Measurements from ENCODE around the gene PTCD2. TPM values are rescaled to one million over a fixed set of nuclear protein-coding genes. Genes with fewer than 3 reads are reported as not detected.

PTCD2 gene
- total RNA-seq, 4 donors from 2014 or later: 3.5 to 7.1 (median 5.8) TPM

DNA sequence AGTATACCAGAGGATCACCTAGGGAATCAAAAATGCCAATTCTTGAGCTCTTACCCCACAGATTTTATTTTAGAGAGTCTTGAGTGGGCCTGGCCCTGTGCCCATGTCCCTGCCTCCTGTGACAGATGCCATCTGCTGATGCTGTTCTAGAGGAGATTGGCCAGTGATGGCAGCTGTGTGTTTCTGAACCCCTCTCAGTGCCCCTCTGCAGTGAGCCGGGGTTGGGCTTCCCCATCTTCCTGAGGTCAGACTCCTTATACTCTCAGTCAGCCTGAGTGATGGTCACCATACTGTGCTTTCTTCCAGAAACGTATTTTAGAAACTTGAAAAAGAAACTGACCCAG lies 6.1 kb downstream of the PTCD2 start:
- Histone ChIP-seq H3K27ac (replicated peaks in 1 of 4) (no peak overlapping the region), H3K36me3 (peaks cover 10 to 73% (median 34%) of the 10 kb centered on the region in 4 donors), H3K9me3 (no peaks in the 10 kb centered on the region), H3K4me3 (no peak overlapping the region), H3K27me3 (no peaks in the 10 kb centered on the region), H3K4me1 (peaks cover 1 to 9% (median 3%) of the 10 kb centered on the region in 4 donors)
- intact Hi-C loops (cut with DNase I): no loop called here
- TF ChIP-seq POLR2AphosphoS5 (IDR thresholded peaks at IDR 0.05) (no peak), EP300 (IDR thresholded peaks at IDR 0.05) (no peak), POLR2A (IDR thresholded peaks at IDR 0.05; ENCODE audit: low read depth) (no peak)
- TF ChIP-seq, protein P1, sequence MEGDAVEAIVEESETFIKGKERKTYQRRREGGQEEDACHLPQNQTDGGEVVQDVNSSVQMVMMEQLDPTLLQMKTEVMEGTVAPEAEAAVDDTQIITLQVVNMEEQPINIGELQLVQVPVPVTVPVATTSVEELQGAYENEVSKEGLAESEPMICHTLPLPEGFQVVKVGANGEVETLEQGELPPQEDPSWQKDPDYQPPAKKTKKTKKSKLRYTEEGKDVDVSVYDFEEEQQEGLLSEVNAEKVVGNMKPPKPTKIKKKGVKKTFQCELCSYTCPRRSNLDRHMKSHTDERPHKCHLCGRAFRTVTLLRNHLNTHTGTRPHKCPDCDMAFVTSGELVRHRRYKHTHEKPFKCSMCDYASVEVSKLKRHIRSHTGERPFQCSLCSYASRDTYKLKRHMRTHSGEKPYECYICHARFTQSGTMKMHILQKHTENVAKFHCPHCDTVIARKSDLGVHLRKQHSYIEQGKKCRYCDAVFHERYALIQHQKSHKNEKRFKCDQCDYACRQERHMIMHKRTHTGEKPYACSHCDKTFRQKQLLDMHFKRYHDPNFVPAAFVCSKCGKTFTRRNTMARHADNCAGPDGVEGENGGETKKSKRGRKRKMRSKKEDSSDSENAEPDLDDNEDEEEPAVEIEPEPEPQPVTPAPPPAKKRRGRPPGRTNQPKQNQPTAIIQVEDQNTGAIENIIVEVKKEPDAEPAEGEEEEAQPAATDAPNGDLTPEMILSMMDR (IDR thresholded peaks at IDR 0.05): no peak
- no peak for DNase-seq (ENCODE audit: extremely low spot score)
- 75% methylated on average over 2 of the region's 2 CpGs for WGBS

DNA sequence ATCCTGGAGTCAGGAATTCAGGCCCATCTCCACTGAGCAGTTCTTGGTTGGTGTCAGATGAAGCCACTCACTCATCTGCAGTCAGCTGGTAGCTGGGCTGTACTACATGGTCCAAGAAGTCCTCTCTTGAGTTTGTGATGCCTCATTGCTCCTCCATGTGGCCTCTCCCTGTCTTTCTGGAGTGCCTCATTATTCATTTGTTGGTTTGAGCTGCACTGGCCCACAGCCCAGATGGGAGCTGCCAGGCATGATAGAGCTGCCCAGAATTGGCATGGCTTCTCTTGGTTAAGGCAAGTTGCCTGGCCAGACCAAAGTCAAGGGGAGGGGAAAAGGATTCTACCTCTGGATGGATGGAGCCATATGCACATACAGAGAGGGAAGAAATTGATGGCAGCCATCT lies 8.0 kb downstream of the PTCD2 start:
- no peak overlapping the region for H3K27ac ChIP-seq (replicated peaks in 1 of 4)
- no peak overlapping the region for H3K4me3 ChIP-seq
- H3K36me3 ChIP-seq: peaks cover 10 to 77% (median 43%) of the 10 kb centered on the region in 4 donors
- H3K4me1 ChIP-seq: peaks cover 0 to 9% (median 1%) of the 10 kb centered on the region in 4 donors
- no peak for DNase-seq (ENCODE audit: extremely low spot score)
- intact Hi-C loops (cut with DNase I): no loop called here
- no peak for TF ChIP-seq POLR2AphosphoS5 (IDR thresholded peaks at IDR 0.05)
- TF ChIP-seq EP300 (IDR thresholded peaks at IDR 0.05): no peak
- TF ChIP-seq, protein P1 (IDR thresholded peaks at IDR 0.05): no peak
- TF ChIP-seq POLR2A (IDR thresholded peaks at IDR 0.05; ENCODE audit: low read depth): no peak
- H3K9me3 ChIP-seq: no peaks in the 10 kb centered on the region
- H3K27me3 ChIP-seq: no peaks in the 10 kb centered on the region

DNA sequence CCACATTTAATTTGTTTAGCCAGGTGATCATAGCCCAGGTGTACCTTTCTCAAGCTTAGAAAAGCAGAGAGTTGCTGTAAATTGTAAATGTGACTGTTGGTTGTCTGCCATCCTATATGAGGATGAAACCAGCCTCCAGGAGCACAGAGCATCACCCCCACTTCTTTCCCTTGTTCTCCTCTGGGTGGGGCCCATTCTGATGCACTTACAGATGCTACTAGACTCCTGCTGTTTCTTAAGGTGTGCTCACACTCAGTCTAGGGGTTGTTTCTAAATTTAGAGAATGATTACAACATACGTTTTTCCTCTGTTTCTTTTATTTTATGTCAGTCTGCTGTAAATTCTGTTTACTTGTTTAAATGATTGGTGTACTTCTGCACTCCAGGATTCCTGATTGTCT lies 10.5 kb downstream of the PTCD2 start:
- Histone ChIP-seq H3K36me3 (peaks cover 6 to 64% (median 36%) of the 10 kb centered on the region in 4 donors), H3K9me3 (no peaks in the 10 kb centered on the region), H3K4me1 (peaks cover 0 to 9% (median 1%) of the 10 kb centered on the region in 4 donors), H3K27ac (replicated peaks in 1 of 4) (no peak overlapping the region), H3K27me3 (no peaks in the 10 kb centered on the region), H3K4me3 (no peak overlapping the region)
- intact Hi-C loops (cut with DNase I): no loop called here
- WGBS: 70% methylated on average over 1 of the region's 1 CpG
- TF ChIP-seq, protein P1 (IDR thresholded peaks at IDR 0.05): no peak
- TF ChIP-seq POLR2A (IDR thresholded peaks at IDR 0.05; ENCODE audit: low read depth) (no peak), EP300 (IDR thresholded peaks at IDR 0.05) (no peak), POLR2AphosphoS5 (IDR thresholded peaks at IDR 0.05) (no peak)
- DNase-seq (ENCODE audit: extremely low spot score): no peak

DNA sequence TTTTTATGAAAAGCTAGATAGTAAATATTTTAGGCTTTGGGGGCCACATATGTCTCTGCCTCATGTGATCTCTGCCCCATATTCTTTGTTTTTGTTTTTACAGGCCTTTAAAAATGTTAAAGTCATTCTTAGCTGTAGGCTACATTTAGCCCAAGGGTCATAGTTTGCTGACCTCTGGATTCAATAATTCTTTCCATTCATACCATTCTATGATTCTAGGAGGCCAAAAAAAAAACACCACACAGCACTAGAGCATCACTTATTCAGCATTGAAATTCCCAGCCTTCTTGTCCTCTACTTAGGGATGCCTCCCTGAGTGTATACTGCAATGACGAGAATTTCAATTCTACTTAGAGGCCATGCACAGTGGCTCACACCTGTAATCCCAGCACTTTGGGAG lies 17.0 kb downstream of the PTCD2 start:
- peaks cover 0 to 63% (median 35%) of the 10 kb centered on the region in 4 donors for H3K36me3 ChIP-seq
- no peak overlapping the region for H3K4me3 ChIP-seq
- H3K9me3 ChIP-seq: no peaks in the 10 kb centered on the region
- WGBS: 78% methylated on average over 1 of the region's 1 CpG
- TF ChIP-seq POLR2AphosphoS5 (IDR thresholded peaks at IDR 0.05): no peak
- TF ChIP-seq POLR2A (IDR thresholded peaks at IDR 0.05; ENCODE audit: low read depth): no peak
- TF ChIP-seq, protein P1 (IDR thresholded peaks at IDR 0.05): no peak
- TF ChIP-seq EP300 (IDR thresholded peaks at IDR 0.05): no peak
- intact Hi-C loops (cut with DNase I): no loop called here
- peak overlapping the region in 3 of 4 donors; percentile 21 to 50 (median 24) for H3K27ac ChIP-seq (replicated peaks in 1 of 4)
- H3K27me3 ChIP-seq: no peaks in the 10 kb centered on the region
- DNase-seq (ENCODE audit: extremely low spot score): no peak
- no peaks in the 10 kb centered on the region for H3K4me1 ChIP-seq

- Histone ChIP-seq H3K27ac (replicated peaks in 1 of 4) (peak overlapping the region in 1 of 4 donors; percentile 30), H3K4me3 (no peak overlapping the region), H3K9me3 (no peaks in the 10 kb centered on the region), H3K4me1 (no peaks in the 10 kb centered on the region), H3K36me3 (peaks cover 0 to 68% (median 34%) of the 10 kb centered on the region in 4 donors), H3K27me3 (no peaks in the 10 kb centered on the region)
- intact Hi-C loops (cut with DNase I): no loop called here
- 85% methylated on average over 4 of the region's 4 CpGs for WGBS
- TF ChIP-seq EP300 (IDR thresholded peaks at IDR 0.05) (no peak), POLR2A (IDR thresholded peaks at IDR 0.05; ENCODE audit: low read depth) (no peak), POLR2AphosphoS5 (IDR thresholded peaks at IDR 0.05) (no peak)
- TF ChIP-seq, protein P1 (IDR thresholded peaks at IDR 0.05): no peak
- no peak for DNase-seq (ENCODE audit: extremely low spot score)
These were observed 18.6 kb downstream of the PTCD2 start for GRCh38 chr5:72338689-72339209.

Data from esophagus muscularis mucosa (tissue), 4 donors.